COLO668 (cell line): Measurements from ENCODE around the gene SPAG9.
A peak's percentile ranks its signal among the peaks of the same experiment; 100 is the strongest.
"Not testable (repeated sequence)": the region's sequence is repeated elsewhere in the genome, so short reads cannot be mapped to it uniquely, and the experiment has no call there.

Source experiments
- DNase-seq: peaks from one replicate; lab custom pipeline; 2025; ENCODE audit not compliant: unreplicated experiment; lab: John Stamatoyannopoulos, UW

SPAG9 gene

GRCh38 chr17:51144266-51145022 is 23.8 kb upstream of the SPAG9 start:
- DNase-seq: no peak

GRCh38 chr17:51142597-51142996 is 21.9 kb upstream of the SPAG9 start:
- no peak for DNase-seq

DNA sequence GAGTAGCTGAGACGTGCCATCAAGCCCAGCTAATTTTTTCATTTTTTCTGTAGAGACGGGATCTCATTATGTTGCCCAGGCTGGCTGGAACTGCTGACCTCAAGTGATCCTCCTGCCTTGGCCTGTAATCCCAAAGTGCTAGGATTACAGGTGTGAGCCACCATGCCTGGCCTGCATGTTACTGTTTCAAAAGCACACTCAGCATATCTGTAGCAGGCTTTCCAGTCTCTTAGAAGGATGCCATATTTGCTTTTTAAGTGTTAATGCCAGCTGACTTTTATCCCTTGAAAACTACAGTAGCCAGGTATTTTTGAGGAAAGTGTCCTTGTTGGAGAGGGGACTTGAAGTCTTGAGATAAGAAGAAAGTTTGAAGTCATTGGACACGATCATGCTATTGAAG is 15.3 kb upstream of the SPAG9 start:
- DNase-seq: no peak

DNA sequence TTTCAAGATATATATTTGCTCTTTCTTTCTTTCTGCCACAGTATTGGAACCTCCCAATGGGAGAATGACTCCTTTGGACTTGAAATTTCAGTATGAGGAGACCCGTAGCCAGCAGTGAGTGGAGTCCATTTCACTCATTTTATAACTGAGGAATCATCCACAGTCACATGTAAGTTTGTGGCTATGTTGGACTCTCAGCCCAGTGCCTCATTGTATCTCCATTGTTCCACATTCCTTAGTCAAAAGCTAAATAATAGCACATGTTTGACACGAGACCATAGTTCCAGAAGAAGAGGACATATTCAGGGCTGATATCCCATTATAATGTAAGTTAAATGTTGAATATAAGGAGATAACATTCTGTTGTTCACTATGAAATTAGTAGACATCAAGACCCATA is 12.7 kb upstream of the SPAG9 start:
- DNase-seq: no peak

DNA sequence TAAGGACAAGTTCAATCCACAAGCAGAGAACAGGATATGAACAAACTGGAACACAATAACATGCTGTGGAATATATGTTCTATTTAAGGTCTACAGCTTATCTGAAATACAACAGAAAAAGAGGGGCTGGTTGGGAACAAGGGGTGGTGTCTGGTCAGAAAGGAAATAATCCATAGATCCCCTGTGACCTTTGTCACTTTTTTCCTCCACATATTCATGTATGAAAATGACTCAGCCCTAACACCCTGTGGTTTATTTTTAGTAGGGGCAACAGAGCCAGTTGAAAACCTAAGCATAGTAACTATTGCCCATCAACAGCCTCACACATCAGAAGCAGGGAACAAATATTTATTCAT is 12.3 kb upstream of the SPAG9 start:
- DNase-seq: no peak

DNA sequence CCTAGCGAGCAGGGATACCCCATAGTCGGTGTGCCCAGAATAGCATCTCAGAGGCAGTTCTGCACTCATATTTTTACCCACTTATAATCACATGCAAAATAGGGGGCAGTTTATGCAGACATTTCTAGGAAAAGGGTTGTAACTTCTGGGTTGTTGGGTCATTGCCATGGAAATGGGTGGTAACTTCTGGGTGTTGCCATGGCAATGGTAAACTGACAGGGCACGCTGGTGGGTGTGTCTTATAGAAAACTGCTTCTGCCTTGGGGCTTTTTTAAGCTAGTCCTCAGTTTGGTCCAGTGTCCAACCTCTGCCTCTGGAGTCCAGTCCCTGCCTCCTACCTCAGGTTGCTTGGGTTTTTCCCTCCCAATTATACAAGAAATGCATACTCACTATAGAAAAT is 7.4 kb upstream of the SPAG9 start:
- DNase-seq: no peak

DNA sequence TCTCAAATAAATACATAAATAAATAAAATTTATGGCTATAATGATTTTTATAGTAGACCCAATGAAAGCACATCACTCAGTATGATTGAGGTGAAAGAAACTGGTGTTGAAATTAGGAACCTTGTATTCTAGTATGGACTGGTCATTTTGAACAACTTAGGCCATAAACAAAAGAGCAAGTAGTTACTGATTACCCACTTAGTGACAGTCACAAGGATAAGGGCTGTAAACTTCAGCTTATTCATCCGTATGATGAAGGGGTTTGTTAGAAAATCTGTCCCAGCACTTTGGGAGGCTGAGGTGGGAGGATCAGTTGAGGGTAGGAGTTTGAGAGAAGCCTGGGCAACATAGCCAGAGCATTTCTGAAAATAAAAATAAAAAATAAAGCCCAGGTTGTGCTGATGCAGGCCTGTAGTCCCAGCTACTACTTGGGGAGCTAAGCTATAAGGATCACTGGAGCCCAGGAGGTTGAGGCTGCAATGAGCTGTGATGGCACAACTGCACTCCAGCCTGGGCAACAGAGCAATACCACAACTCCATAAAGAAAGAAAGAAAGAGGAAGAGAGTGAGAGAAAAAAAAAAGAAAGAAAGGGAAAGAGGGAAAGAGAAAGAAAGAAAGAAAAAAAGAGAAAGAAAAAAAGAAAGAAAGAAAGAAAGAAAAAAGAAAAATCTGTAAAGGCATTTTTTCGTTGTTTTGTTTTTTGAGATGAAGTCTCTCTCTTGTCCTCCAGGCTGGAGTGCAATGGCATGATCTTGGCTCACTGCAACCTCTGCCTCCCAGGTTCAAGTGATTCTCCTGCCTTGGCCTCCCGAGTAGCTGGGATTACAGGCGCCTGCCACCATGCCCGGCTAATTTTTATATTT is 4.2 kb upstream of the SPAG9 start:
- DNase-seq: no peak

DNA sequence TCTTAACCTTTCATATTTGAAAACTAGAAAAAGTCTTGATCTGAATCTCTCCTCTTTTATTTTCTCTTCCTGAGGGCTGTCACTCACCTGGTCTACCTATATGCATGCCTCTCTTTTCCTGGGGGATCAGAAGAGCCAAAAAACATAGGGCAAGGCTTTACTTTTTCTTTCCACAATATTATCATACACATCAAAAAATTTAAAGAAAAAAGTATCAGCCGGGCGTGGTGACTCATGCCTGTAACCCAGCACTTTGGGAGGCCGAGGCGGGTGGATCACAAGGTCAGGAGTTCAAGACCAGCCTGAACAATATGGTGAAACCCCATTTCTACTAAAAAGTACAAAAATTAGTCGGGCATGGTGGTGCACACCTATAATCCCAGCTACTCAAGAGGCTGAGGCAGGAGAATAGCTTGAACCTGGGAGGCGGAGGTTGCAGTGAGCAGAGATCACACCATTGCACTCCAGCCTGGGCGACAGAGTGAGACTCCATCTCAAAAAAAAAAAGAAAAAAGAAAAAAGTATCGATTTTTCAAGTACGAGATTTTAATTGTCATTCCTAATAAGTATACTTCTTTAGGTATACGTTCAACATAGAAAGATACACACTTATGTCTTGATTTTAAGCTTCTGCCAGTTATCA is 1.9 kb upstream of the SPAG9 start:
- not testable (repeated sequence) for DNase-seq

- DNase-seq: peak; percentile 64
Measured at GRCh38 chr17:51121620-51122472, 1.2 kb upstream of the SPAG9 start.

DNA sequence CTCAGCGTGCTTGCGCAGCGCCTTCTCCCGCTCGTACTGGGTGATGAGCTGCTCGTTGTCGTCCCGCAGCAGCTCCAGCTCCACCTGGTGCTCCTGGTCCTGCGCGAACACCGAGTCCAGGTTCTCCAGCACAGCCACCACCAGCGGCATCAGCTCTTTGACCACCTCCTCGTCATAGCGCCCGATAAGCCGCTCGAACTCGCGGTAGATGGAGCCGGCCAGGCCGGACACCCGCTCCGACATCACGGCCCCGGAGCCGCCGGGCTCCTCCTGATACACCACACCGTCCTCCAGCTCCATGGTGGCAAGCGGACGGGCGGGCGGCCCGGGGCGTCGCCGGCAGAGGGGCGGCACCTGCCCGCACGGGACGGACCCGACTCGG is 320 bp downstream of the SPAG9 start:
- peak; percentile 59 for DNase-seq

DNA sequence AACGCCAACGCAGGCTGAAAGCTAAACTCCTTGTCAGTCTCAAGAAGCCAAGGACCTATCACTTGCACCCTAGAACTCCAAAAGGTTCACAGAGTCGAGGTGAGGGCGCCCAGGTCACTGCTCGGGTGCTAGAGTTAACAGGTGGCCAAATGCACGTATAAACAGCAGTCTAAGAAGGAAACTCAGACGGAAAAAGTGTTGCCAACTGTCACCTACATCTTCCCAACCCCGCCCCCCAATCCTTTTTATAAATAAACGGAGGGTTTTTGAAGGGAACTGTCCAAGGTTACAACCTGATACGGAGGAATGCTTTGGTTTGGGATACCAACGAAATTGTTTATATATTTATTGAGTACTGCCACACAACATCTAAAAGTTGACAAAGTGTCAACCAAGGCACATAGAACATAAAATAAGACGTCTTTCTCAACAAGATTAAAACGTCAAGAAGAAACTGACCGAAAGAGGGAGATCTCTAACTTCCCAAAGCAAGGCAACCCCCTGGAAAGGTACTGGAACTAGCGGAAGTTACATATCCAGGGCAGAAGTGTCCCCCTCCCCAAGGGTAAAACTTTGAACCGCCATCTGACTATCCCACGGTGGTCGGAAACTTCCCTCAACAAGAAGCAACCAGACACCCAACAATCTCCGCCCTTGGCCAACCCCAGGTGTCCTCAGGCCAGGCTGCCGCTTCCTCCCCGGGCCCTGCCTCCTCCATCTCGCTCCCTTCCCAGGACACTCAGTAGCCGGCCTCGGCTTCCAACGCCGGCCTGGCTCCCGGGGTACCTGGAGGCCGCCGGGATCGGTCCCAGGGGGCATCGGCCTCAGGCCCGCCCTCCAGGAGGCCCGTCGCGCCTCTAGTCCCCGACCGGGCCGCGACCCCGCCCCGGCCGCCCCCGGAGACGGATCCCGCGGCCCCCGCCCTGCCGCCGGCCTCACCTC is 982 bp downstream of the SPAG9 start:
- peak; percentile 49 for DNase-seq

DNA sequence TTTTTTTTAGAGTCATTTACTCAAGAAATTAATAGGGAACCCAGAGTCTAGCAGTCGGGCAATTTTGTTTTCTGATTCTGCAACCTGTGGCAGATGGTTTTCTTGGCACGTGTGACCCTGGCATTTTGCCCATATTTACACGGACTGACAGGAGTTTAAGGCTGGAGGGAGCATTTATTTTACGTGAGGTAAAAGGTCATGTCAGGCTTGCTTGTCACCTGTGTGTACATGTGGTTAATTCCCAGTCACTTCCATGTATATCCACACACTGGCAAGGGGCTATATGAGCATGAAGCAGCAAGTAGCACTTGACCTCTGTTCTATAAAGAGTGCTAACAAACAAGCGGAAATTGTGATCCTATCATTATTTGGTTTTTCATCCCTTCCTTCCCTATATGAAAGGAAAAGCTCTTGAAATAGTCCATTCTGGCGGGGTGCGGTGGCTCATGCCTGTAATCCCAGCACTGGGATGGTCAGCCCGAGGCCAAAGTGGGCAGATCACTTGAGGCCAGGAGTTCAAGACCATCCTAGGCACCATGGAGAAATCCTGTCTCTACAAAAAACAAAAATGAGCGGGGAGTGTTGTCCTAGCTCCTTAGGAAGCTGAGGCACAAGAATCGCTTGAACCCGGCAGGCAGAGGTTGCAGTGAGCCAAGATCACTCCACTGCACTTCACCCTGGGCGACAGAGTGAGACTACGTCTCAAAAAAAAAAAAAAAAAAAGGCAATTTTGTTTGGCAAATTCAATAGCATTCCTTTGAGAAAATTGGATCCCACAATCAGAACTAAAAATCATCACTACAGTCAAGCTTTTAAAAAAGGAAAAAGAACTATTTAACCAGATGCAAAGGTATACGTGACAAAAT is 2.1 kb downstream of the SPAG9 start:
- DNase-seq: peak; percentile 82

GRCh38 chr17:51115179-51115578 is 5.5 kb downstream of the SPAG9 start:
- DNase-seq: no peak

- DNase-seq: not testable (repeated sequence)
Measured at GRCh38 chr17:51112303-51113222, 8.1 kb downstream of the SPAG9 start.

- no peak for DNase-seq
Measured at GRCh38 chr17:51107778-51108177, 12.9 kb downstream of the SPAG9 start.

DNA sequence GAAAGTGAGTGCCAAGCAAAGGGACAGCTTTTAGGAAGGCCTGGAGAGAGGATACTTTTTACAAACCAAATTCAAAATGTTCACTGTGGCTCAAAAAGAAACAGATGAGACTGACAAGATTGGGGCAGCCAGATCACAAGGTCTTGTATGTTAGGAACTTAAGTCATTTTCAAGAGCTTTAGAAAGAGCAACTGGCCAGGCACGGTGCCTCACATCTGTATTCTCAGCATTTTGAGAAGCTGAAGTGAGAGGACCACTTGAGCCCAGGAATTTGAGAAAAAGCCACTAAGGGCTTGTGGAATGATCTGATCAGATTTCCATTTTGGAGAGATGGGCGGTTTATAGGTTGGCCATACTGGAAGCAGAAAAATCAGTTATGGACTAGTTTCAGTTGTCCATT is 17.2 kb downstream of the SPAG9 start:
- no peak for DNase-seq

DNA sequence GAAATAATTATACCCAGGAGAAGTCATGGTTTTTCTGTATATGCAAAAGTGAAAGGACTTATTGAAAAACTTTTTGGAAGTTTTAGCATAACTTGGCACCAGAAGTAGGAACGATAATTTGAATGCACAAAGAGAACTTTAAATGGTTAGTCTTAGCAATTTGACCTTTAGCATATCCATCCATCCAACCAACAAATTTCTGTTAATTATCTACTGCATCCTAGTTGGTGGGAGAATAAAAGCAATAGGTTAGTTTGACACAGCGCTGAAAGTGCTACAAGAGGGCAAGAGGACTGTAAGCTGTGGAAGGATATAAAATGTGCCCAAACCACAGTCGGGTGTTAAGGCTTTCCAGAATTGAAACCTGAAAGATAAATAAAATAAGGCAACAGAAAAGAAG is 17.6 kb downstream of the SPAG9 start:
- DNase-seq: no peak
